ENCODE measurements around the gene CDH5.

GRCh38 chr16:66363211-66363777, 3.2 kb upstream of the CDH5 start:
- no peak for TF ChIP-seq POLR2AphosphoS5 (IDR thresholded peaks at IDR 0.05)
- no peak for TF ChIP-seq CTCF (IDR thresholded peaks at IDR 0.05)
- TF ChIP-seq POLR2A (IDR thresholded peaks at IDR 0.05), result no peak
